SK-N-SH (cell line): ENCODE results near the gene SPG11. TPM values are rescaled to one million over a fixed set of nuclear protein-coding genes. Genes with fewer than 3 reads are reported as not detected.

Experiments used
- CTCF ChIA-PET: fragments of 300-600, 350-600 bp; formaldehyde crosslinking; extraction: SDS; loops from one replicate; lab custom pipeline; 2021; lab: Yijun Ruan, JAX
- POLR2A ChIA-PET: fragments of 350-600 bp; sonication (Branson Sonifier 250); formaldehyde crosslinking; extraction: SDS; loops from one replicate; lab custom pipeline; 2020; ENCODE audit warnings: antibody characterized with exemption, inconsistent platforms; lab: Yijun Ruan, JAX
- DNase-seq: peaks from one replicate; pipeline ENCODE4 v3.0.0; 2012
- H2AFZ ChIP-seq: fragments of 200-600 bp; sonication (generic); 2 replicates; pipeline ENCODE4 v1.8.1; 2016; ENCODE audit warnings: antibody characterized with exemption, mild to moderate bottlenecking, low read depth
- H3F3A ChIP-seq: fragments of 200-600 bp; sonication (generic); replicated peaks from 2 replicates; pipeline ENCODE3; 2016; ENCODE audit warnings: antibody characterized with exemption, mild to moderate bottlenecking; ENCODE audit not compliant: insufficient read depth
- H3K27ac ChIP-seq, 2 experiments: fragments of 200-500 bp in 1 of 2; fragments of 200-600 bp in 1 of 2; sonication (Bioruptor generic) in 1 of 2; sonication (generic), shearing (Covaris generic) in 1 of 2; 2 replicates each; pipeline versions ENCODE4 v1.5.1 to v1.6.1; 2014 to 2016; ENCODE audit warnings: low read depth in 2 of 2, inconsistent platforms in 1 of 2, low read length in 1 of 2, mild to moderate bottlenecking in 1 of 2, mixed read lengths in 1 of 2
- H3K27me3 ChIP-seq: fragments of 200-600 bp; sonication (generic), shearing (Covaris generic); 2 replicates; pipeline ENCODE4 v1.6.1; 2016; ENCODE audit warnings: mixed run types; ENCODE audit not compliant: insufficient read depth
- H3K36me3 ChIP-seq, 2 experiments: fragments of 200-500 bp in 1 of 2; fragments of 200-600 bp in 1 of 2; sonication (Bioruptor generic) in 1 of 2; sonication (generic) in 1 of 2; replicated peaks in 1 of 2; 2 replicates each; pipeline versions ENCODE3 to v1.5.1; 2014 to 2016; ENCODE audit warnings: low read length in 1 of 2, mild to moderate bottlenecking in 1 of 2; ENCODE audit not compliant: insufficient read depth in 2 of 2, control insufficient read depth in 1 of 2
- H3K4me1 ChIP-seq, 2 experiments: fragments of 200-500 bp in 1 of 2; fragments of 200-600 bp in 1 of 2; sonication (Bioruptor generic) in 1 of 2; sonication (generic), shearing (Covaris generic) in 1 of 2; 2 replicates each; pipeline versions ENCODE4 v1.5.1 to v1.6.1; 2014 to 2016; ENCODE audit warnings: low read depth in 1 of 2, low read length in 1 of 2, mixed run types in 1 of 2; ENCODE audit not compliant: insufficient read depth in 2 of 2, control insufficient read depth in 1 of 2
- H3K4me2 ChIP-seq: fragments of 200-600 bp; sonication (generic), shearing (Covaris generic); 2 replicates; pipeline ENCODE4 v1.6.1; 2017; ENCODE audit warnings: mixed run types
- H3K4me3 ChIP-seq, 2 experiments: fragments of 200-500 bp in 1 of 2; fragments of 200-600 bp in 1 of 2; sonication (Bioruptor generic) in 1 of 2; sonication (generic), shearing (Covaris generic) in 1 of 2; 2 replicates each; pipeline versions ENCODE4 v1.5.1 to v1.8.1; 2014 to 2016; ENCODE audit warnings: low read depth in 2 of 2, inconsistent platforms in 1 of 2, low read length in 1 of 2, mild to moderate bottlenecking in 1 of 2, mixed read lengths in 1 of 2, moderate library complexity in 1 of 2
- H3K79me2 ChIP-seq: fragments of 200-600 bp; sonication (generic); 2 replicates; pipeline ENCODE4 v1.8.1; 2017; ENCODE audit warnings: mild to moderate bottlenecking; ENCODE audit not compliant: insufficient read depth
- H3K9ac ChIP-seq: fragments of 200-600 bp; sonication (generic); 2 replicates; pipeline ENCODE4 v1.6.1; 2017; ENCODE audit warnings: mixed run types
- H3K9me2 ChIP-seq: fragments of 200-600 bp; sonication (generic); 2 replicates; pipeline ENCODE4 v1.6.1; 2017; ENCODE audit warnings: mixed run types
- H3K9me3 ChIP-seq: fragments of 200-600 bp; sonication (generic); 2 replicates; pipeline ENCODE4 v1.6.1; 2017; ENCODE audit warnings: mixed run types, mild to moderate bottlenecking, moderate library complexity
- H4K20me1 ChIP-seq: fragments of 200-600 bp; sonication (generic); 2 replicates; pipeline ENCODE4 v1.6.1; 2017; ENCODE audit warnings: mild to moderate bottlenecking, mixed run types; ENCODE audit not compliant: insufficient read depth
- CHD2 ChIP-seq: fragments of 150-350 bp; IDR thresholded peaks from 2 replicates; pipeline ENCODE4 v1.6.1; 2018; ENCODE audit warnings: low read length; ENCODE audit not compliant: partially characterized antibody
- FOSL2 ChIP-seq: IDR thresholded peaks from 2 replicates; pipeline ENCODE4 v1.4.0; 2012; ENCODE audit warnings: low read depth, mild to moderate bottlenecking, moderate library complexity, borderline replicate concordance
- FOXJ3 ChIP-seq: sonication (generic); formaldehyde crosslinking; IDR thresholded peaks from 2 replicates; pipeline ENCODE4 v1.5.1; 2020; ENCODE audit warnings: mild to moderate bottlenecking, missing genetic modification reagents
- FOXM1 ChIP-seq: IDR thresholded peaks from 2 replicates; pipeline ENCODE4 v1.4.0; 2012; ENCODE audit warnings: low read depth, mild to moderate bottlenecking
- GATA2 ChIP-seq: sonication (generic); formaldehyde crosslinking; IDR thresholded peaks from 2 replicates; pipeline ENCODE4 v1.5.0; 2020; ENCODE audit warnings: mild to moderate bottlenecking, missing genetic modification reagents
- MEF2A ChIP-seq: IDR thresholded peaks from 2 replicates; pipeline ENCODE4 v1.4.0; 2012; ENCODE audit warnings: low read depth, borderline replicate concordance
- MXI1 ChIP-seq: IDR thresholded peaks from 2 replicates; pipeline ENCODE4 v1.6.1; 2012; ENCODE audit warnings: mild to moderate bottlenecking, low read depth, low read length, improper control_type of control experiment
- NRF1 ChIP-seq: IDR thresholded peaks from 2 replicates; pipeline ENCODE4 v1.6.1; 2012; ENCODE audit warnings: low read depth, mild to moderate bottlenecking, low read length
- PBX3 ChIP-seq: IDR thresholded peaks from 2 replicates; pipeline ENCODE4; 2012
- RCOR1 ChIP-seq: fragments of 150-350 bp; IDR thresholded peaks from 2 replicates; pipeline ENCODE4 v1.6.1; 2017; ENCODE audit warnings: antibody characterized with exemption, low read length
- RFX5 ChIP-seq: IDR thresholded peaks from 2 replicates; pipeline ENCODE4 v1.6.1; 2012; ENCODE audit warnings: mild to moderate bottlenecking, improper control_type of control experiment, low read length
- SMC3 ChIP-seq: IDR thresholded peaks from 2 replicates; pipeline ENCODE4 v1.6.1; 2012; ENCODE audit warnings: low read depth, low read length, improper control_type of control experiment
- TAF1 ChIP-seq: IDR thresholded peaks from 2 replicates; pipeline ENCODE4 v1.6.1; 2012; ENCODE audit warnings: low read depth, mild to moderate bottlenecking, low read length, moderate library complexity, borderline replicate concordance
- USF1 ChIP-seq: IDR thresholded peaks from 2 replicates; pipeline ENCODE4 v1.4.0; 2012; ENCODE audit warnings: low read depth, borderline replicate concordance
- ZBTB33 ChIP-seq: IDR thresholded peaks from 2 replicates; pipeline ENCODE4 v1.4.0; 2012; ENCODE audit warnings: low read depth, borderline replicate concordance
- WGBS: methylation state at CpG from one replicate; pipeline ENCODE4 v1.1.6; 2017; ENCODE audit warnings: low lambda C conversion rate; 5-methylcytosine and 5-hydroxymethylcytosine counted together
- polyA plus RNA-seq, 3 experiments: library from polyadenylated mRNA; depleted of rRNA; stranded (reverse); fragments of >200 nt; gene quantifications; 2 replicates each; pipeline ENCODE4 v1.2.3, GENCODE V29; 2012
- TF ChIP-seq, protein P1 (sequence below): fragments of 200-600 bp; sonication (generic); IDR thresholded peaks from 2 replicates; pipeline ENCODE4 v1.6.1; 2017; ENCODE audit warnings: antibody characterized with exemption, mild to moderate bottlenecking, moderate library complexity
- TF ChIP-seq, protein P2 (sequence below): IDR thresholded peaks from 2 replicates; pipeline ENCODE4 v1.4.0; 2012; ENCODE audit warnings: low read depth

SPG11 gene
- polyA plus RNA-seq, 1 of the 3 experiments (the other 2 are of a cell fraction) = 36.3 TPM

DNA sequence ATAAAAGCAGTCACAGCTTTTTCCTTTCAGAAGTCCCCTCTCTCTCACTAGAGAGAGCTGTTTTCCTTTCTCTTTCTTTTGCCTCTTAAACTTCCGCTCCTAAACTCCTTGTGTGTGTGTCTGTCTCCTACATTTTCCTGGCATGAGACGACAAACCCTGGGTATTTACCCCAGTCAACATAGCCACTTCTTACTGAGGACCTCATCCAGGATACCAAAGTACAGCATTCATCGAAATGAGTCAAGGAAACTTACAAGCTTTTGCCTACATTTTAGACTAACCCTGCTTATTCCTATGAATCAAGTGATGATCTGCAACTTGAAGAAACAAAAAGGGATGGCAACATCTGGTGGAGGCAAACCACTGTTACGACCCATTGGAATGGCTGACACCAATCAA is 31.0 kb upstream of the SPG11 start:
- Histone ChIP-seq H3K4me2 (no peak overlapping the region), H3K9me2 (no peaks in the 10 kb centered on the region), H3K9ac (no peak overlapping the region), H3K36me3 (no peaks in the 10 kb centered on the region), H3K4me1 (no peaks in the 10 kb centered on the region), H3K4me3 (no peak overlapping the region), H2AFZ (no peak overlapping the region), H3K27me3 (no peaks in the 10 kb centered on the region), H3K79me2 (no peaks in the 10 kb centered on the region), H3F3A (no peaks in the 10 kb centered on the region), H3K9me3 (no peaks in the 10 kb centered on the region), H3K27ac (no peak overlapping the region), H4K20me1 (no peaks in the 10 kb centered on the region)
- no peak for DNase-seq
- no peak for TF ChIP-seq RCOR1
- no peak for TF ChIP-seq MEF2A
- TF ChIP-seq SMC3 = no peak
- TF ChIP-seq GATA2 (CRISPR knock-in tag) = no peak
- no peak for TF ChIP-seq PBX3
- TF ChIP-seq, protein P1, sequence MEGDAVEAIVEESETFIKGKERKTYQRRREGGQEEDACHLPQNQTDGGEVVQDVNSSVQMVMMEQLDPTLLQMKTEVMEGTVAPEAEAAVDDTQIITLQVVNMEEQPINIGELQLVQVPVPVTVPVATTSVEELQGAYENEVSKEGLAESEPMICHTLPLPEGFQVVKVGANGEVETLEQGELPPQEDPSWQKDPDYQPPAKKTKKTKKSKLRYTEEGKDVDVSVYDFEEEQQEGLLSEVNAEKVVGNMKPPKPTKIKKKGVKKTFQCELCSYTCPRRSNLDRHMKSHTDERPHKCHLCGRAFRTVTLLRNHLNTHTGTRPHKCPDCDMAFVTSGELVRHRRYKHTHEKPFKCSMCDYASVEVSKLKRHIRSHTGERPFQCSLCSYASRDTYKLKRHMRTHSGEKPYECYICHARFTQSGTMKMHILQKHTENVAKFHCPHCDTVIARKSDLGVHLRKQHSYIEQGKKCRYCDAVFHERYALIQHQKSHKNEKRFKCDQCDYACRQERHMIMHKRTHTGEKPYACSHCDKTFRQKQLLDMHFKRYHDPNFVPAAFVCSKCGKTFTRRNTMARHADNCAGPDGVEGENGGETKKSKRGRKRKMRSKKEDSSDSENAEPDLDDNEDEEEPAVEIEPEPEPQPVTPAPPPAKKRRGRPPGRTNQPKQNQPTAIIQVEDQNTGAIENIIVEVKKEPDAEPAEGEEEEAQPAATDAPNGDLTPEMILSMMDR = no peak
- no peak for TF ChIP-seq FOSL2
- no peak for TF ChIP-seq CHD2
- TF ChIP-seq, protein P2, sequence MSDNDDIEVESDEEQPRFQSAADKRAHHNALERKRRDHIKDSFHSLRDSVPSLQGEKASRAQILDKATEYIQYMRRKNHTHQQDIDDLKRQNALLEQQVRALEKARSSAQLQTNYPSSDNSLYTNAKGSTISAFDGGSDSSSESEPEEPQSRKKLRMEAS = no peak
- TF ChIP-seq RFX5 = no peak
- no peak for TF ChIP-seq MXI1
- no peak for TF ChIP-seq ZBTB33
- no peak for TF ChIP-seq TAF1
- TF ChIP-seq NRF1 = no peak
- TF ChIP-seq FOXM1 = no peak
- no peak for TF ChIP-seq FOXJ3
- no peak for TF ChIP-seq USF1
- 62% methylated on average over 4 of the region's 4 CpGs for WGBS
- ChIA-PET POLR2A (interaction anchor here (0.7 kb wide), 1 partner anchor 31 kb away, joined by 4 read pairs; the partner anchor contains the start of gene SPG11), CTCF (interaction anchor here (0.6 kb wide), 1 partner anchor 105 kb away, joined by 3 read pairs; no protein-coding TSS in a partner anchor)
